ENCODE data around the gene KLHDC8B.
"Not testable (repeated sequence)": the region's sequence is repeated elsewhere in the genome, so short reads cannot be mapped to it uniquely, and the experiment has no call there.

The KLHDC8B gene

GRCh38 chr3:49199900-49200281, 28.5 kb downstream of the KLHDC8B start:
- Histone ChIP-seq H3K27me3 (ENCODE audit: insufficient read depth, poor library complexity, severe bottlenecking) (no peaks in the 10 kb centered on the region), H3K4me3 (replicated peaks; ENCODE audit: insufficient read depth, low read length) (no peak overlapping the region), H3K27ac (replicated peaks) (no peak overlapping the region)
- no peak for DNase-seq (ENCODE audit: low read depth in 1 of 2, low spot score in 1 of 2)
- no peak for TF ChIP-seq GABPA (IDR thresholded peaks at IDR 0.05; ENCODE audit: low read depth)
- TF ChIP-seq CTCF (IDR thresholded peaks at IDR 0.05; ENCODE audit: insufficient read depth, low read length), result no peak
- no peak for TF ChIP-seq REST (IDR thresholded peaks at IDR 0.05; ENCODE audit: insufficient replicate concordance, low read depth)
- TF ChIP-seq SPI1 (IDR thresholded peaks at IDR 0.05; ENCODE audit: borderline replicate concordance, low read depth), result no peak
- TF ChIP-seq POLR2AphosphoS5 (IDR thresholded peaks at IDR 0.05; ENCODE audit: low read depth), result no peak

- no peak for TF ChIP-seq SPI1 (IDR thresholded peaks at IDR 0.05; ENCODE audit: borderline replicate concordance, low read depth)
- TF ChIP-seq REST (IDR thresholded peaks at IDR 0.05; ENCODE audit: insufficient replicate concordance, low read depth), result no peak
- no peak for TF ChIP-seq GABPA (IDR thresholded peaks at IDR 0.05; ENCODE audit: low read depth)
- Histone ChIP-seq H3K27ac (replicated peaks) (no peak overlapping the region), H3K27me3 (ENCODE audit: insufficient read depth, poor library complexity, severe bottlenecking) (no peaks in the 10 kb centered on the region), H3K4me3 (replicated peaks; ENCODE audit: insufficient read depth, low read length) (no peak overlapping the region)
- DNase-seq (ENCODE audit: low read depth in 1 of 2, low spot score in 1 of 2), result no peak
Measured at GRCh38 chr3:49213541-49213943, 42.1 kb downstream of the KLHDC8B start.

GRCh38 chr3:49213998-49214397, 42.6 kb downstream of the KLHDC8B start:
- DNase-seq (ENCODE audit: low read depth in 1 of 2, low spot score in 1 of 2), result no peak
- Histone ChIP-seq H3K4me3 (replicated peaks; ENCODE audit: insufficient read depth, low read length) (no peak overlapping the region), H3K27me3 (ENCODE audit: insufficient read depth, poor library complexity, severe bottlenecking) (no peaks in the 10 kb centered on the region), H3K27ac (replicated peaks) (no peak overlapping the region)
- TF ChIP-seq CTCF (IDR thresholded peaks at IDR 0.05; ENCODE audit: insufficient read depth, low read length) (no peak), REST (IDR thresholded peaks at IDR 0.05; ENCODE audit: insufficient replicate concordance, low read depth) (no peak)

- not testable (repeated sequence) for DNase-seq (ENCODE audit: low read depth in 1 of 2, low spot score in 1 of 2); H3K27ac ChIP-seq (replicated peaks); H3K27me3 ChIP-seq (ENCODE audit: insufficient read depth, poor library complexity, severe bottlenecking); H3K4me3 ChIP-seq (replicated peaks; ENCODE audit: insufficient read depth, low read length)
Measured at GRCh38 chr3:49216687-49217086, 45.3 kb downstream of the KLHDC8B start.

- H3K27me3 ChIP-seq (ENCODE audit: insufficient read depth, poor library complexity, severe bottlenecking); H3K4me3 ChIP-seq (replicated peaks; ENCODE audit: insufficient read depth, low read length); H3K27ac ChIP-seq (replicated peaks); DNase-seq (ENCODE audit: low read depth in 1 of 2, low spot score in 1 of 2): not testable (repeated sequence)
Measured at GRCh38 chr3:49217108-49217507, 45.7 kb downstream of the KLHDC8B start.
